ENCODE results near the gene APBA1. TPM values are rescaled to one million over a fixed set of nuclear protein-coding genes. Genes with fewer than 3 reads are reported as not detected.

APBA1 gene
- total RNA-seq, 1 donor = 11.2 TPM

DNA sequence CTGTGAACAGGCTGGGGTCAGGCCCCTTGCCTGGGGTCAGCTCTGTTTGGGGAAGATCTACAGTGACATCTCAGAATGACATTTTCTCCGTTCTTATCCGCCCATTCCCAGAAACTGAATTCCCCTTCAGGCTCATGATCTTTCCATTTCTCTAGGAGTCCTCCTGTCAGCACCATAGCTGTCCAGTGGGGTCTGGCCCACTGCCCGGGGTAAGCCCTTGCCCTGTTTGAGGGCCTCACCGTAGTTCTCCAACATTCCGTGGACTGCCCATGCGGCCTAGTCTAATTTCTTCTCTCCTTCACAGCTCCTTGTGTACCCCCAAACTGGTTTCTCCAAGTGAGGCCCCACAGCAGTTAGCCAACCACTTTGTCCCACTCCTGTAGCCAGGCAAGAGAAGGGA lies 278.7 kb downstream of the APBA1 start:
- TF ChIP-seq, protein P1, sequence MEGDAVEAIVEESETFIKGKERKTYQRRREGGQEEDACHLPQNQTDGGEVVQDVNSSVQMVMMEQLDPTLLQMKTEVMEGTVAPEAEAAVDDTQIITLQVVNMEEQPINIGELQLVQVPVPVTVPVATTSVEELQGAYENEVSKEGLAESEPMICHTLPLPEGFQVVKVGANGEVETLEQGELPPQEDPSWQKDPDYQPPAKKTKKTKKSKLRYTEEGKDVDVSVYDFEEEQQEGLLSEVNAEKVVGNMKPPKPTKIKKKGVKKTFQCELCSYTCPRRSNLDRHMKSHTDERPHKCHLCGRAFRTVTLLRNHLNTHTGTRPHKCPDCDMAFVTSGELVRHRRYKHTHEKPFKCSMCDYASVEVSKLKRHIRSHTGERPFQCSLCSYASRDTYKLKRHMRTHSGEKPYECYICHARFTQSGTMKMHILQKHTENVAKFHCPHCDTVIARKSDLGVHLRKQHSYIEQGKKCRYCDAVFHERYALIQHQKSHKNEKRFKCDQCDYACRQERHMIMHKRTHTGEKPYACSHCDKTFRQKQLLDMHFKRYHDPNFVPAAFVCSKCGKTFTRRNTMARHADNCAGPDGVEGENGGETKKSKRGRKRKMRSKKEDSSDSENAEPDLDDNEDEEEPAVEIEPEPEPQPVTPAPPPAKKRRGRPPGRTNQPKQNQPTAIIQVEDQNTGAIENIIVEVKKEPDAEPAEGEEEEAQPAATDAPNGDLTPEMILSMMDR (IDR thresholded peaks at IDR 0.05; ENCODE audit: insufficient read depth, low read depth, low read length) = no peak
- H3K4me3 ChIP-seq (ENCODE audit: low read depth, low read length) = no peak overlapping the region
- no peak for DNase-seq (ENCODE audit: low read depth)

DNA sequence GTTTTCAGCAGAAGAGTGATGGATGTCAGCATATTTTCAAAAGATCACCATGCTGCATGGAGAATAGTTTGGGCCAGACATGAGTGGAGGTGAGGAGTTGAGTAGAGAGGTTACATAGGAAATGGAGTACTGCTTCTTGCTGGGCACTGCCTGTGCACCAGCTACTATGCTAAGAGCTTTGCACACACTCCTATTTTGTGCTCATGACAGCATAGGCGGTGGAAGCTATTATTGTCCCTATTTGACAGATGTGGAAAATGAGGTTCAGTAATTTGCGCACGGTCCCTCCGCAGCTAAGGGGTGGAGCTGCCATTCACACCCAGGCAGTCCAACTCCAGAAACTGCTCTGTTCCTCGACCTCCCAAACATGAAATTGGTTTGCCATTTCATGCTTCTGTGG lies 279.3 kb downstream of the APBA1 start:
- TF ChIP-seq, protein P1 (IDR thresholded peaks at IDR 0.05; ENCODE audit: insufficient read depth, low read depth, low read length) = no peak
- no peak overlapping the region for H3K4me3 ChIP-seq (ENCODE audit: low read depth, low read length)
- no peak for DNase-seq (ENCODE audit: low read depth)

DNA sequence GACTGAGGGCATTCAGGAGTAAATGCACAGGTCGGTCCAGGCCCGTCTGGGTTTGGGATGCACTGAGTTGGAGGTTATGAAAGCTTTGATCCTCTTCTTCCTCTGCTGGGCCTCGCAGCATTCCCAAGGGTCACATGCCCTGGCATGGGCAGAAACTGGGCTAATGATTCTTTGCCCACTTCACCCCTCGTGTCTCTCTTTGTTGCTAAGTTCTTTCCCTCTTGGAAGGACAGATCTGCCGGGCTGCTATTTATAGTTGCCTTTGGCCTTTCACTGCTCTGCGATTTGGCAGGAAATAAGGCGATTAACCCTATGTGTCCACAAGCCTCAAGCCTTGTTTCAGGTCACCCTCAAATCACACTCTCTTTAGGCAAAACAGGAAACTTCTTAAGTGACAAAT lies 280.2 kb downstream of the APBA1 start:
- TF ChIP-seq, protein P1 (IDR thresholded peaks at IDR 0.05; ENCODE audit: insufficient read depth, low read depth, low read length) = no peak
- no peak for DNase-seq (ENCODE audit: low read depth)
- H3K4me3 ChIP-seq (ENCODE audit: low read depth, low read length) = no peak overlapping the region

DNA sequence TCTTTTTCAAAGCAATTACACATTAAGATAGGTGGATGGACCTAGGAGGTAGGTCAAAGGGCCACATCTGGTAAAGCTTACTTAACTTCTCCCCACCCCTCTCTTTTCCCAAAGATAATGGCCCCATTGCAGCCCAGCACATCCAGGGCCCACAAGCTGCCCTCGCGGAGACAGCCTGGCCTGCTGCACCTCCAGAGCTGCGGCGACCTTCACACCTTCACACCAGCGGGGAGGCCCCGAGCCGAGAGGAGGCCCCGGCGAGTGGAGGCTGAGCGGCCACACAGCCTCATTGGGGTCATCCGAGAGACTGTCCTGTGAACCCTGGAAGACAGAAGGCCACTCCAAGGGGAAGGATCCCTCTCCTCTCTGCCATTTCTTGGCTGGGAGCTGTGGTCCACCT lies 280.7 kb downstream of the APBA1 start:
- no peak overlapping the region for H3K4me3 ChIP-seq (ENCODE audit: low read depth, low read length)
- TF ChIP-seq, protein P1 (IDR thresholded peaks at IDR 0.05; ENCODE audit: insufficient read depth, low read depth, low read length) = no peak

DNA sequence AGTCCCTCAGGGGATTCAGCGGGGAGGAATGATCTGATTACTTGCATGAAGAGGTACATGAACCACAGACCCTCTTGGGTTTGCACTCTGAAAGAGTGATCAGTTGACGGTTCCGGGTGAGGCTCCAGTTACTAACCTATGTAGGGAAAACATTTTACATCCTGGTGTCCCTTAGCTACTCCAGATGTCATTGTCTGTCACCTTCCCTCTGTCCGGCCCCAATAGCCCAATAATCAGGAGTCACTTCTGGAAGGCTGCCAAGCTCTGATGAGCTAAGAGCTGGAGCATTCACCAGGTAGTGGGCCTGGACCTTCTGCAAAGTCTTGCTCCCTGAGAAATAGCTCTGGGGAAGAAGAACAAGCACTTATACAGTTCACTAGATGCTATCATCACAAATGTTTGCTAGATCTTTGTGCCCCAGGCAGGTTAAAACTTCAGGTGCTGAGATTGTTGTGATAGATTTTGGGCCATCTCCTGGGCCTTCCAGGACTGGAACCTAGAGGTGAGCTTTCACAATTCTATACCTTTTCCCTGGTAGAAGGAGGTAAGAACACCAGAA lies 282.7 kb downstream of the APBA1 start:
- TF ChIP-seq, protein P1 (IDR thresholded peaks at IDR 0.05; ENCODE audit: insufficient read depth, low read depth, low read length) = no peak
- no peak for DNase-seq (ENCODE audit: low read depth)
- no peak overlapping the region for H3K4me3 ChIP-seq (ENCODE audit: low read depth, low read length)

More for the DNA sequence above, 280.7 kb downstream of the APBA1 start:
- no peak for DNase-seq (ENCODE audit: low read depth)

DNA sequence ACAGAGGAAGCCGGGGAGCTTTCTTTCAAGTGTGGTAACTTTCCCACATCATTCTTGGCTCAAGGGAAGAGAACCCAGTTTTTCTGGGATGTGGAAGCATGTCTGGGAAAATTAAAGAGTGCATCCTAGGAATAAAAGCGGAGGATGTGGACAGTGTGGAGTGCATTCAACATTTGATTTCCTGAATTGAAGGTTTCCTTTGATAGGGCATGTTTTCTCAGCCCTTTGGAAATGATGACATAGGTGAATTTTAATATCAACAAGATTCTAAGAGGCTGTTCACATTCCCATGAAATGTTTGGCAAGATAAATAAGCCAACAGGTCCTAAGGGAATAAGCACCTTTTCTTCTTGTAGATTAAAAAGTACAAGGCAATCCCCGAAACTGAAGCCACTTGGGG lies 283.6 kb downstream of the APBA1 start:
- no peak overlapping the region for H3K4me3 ChIP-seq (ENCODE audit: low read depth, low read length)
- TF ChIP-seq, protein P1 (IDR thresholded peaks at IDR 0.05; ENCODE audit: insufficient read depth, low read depth, low read length) = no peak
- no peak for DNase-seq (ENCODE audit: low read depth)

DNA sequence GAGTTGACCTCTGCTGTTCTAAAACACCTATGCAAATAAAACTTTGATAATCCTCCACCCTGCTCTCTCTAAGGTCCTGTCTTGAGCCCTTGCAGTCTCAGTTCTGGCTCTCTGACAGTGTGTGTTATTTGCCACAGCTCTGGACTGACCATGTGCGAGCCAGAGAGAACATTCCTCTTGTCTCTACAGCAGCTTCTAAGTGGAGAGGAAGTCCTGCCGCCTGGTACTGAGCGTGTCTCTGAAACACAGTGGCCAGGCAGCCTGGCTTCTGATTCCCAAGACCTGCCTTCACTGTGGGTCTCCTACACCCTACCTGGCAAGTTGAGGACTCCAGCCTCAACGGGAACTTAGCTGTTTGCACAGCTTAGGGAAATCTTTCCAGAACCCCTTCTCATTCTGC lies 285.5 kb downstream of the APBA1 start:
- no peak for DNase-seq (ENCODE audit: low read depth)
- TF ChIP-seq, protein P1 (IDR thresholded peaks at IDR 0.05; ENCODE audit: insufficient read depth, low read depth, low read length) = no peak
- no peak overlapping the region for H3K4me3 ChIP-seq (ENCODE audit: low read depth, low read length)
